ENCODE measurements around the gene FLOT2.
"Not testable (repeated sequence)": the region's sequence is repeated elsewhere in the genome, so short reads cannot be mapped to it uniquely, and the experiment has no call there.

The FLOT2 gene

DNA sequence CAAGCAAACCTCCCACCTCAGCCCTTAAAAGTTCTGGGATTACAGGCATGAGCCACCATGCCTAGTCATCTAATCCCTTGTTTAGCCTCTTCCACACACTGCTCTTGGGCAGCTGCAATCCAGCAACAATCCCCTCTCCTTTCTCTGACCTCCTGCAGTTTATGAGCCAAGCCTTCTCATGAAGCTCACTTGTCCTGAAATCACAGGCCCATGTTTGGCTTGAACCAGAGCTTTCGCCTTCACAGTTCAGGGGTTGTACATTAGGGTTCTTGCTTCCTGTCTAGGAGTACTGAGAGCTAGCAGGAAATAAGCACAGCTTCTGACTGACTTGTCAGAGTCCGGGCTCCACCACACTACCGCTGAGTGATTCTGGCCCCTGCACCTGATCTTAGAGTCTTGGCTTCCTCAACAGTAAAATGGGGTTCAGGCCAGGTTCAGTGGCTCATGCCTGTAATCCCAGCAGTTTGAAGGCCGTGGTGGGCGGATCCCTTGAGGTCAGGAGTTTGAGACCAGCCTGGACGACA lies 26.4 kb downstream of the FLOT2 start:
- DNase-seq = peak; percentile 11

GRCh38 chr17:28867276-28867675 lies 30.3 kb downstream of the FLOT2 start:
- DNase-seq = no peak

DNA sequence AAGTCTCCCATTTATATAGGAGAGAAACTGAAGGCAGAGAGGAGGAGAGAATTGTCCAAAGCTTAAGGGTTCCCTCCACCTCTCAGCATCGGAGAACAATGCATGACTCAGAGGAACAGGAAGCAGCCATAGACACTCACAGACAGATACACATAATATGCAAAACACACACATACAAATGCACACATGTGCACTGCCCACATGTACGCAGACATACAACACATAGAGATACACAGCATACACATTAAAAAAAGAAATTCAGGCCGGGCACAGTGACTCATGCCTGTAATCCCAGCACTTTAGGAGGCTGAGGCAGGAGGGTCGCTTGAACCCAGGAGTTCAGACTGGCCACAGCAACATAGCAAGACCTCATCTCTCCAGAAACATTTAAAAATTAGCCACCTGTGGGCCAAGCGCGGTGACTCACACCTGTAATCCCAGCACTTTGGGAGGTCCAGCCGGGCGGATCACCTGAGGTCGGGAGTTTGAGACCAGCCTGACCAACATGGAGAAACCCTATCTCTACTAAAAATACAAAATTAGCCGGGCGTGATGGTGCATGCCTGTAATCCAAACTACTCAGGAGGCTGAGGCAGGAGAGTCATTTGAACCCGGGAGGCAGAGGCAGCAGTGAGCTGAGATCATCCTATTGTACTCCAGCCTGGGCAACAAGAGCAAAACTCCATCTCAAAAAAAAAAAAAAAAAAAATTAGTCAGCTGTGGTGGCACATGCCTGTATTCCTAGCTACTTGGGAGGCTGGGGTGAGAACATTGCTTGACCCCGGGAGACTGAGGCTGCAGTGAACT lies 31.4 kb downstream of the FLOT2 start:
- no peak for DNase-seq

DNA sequence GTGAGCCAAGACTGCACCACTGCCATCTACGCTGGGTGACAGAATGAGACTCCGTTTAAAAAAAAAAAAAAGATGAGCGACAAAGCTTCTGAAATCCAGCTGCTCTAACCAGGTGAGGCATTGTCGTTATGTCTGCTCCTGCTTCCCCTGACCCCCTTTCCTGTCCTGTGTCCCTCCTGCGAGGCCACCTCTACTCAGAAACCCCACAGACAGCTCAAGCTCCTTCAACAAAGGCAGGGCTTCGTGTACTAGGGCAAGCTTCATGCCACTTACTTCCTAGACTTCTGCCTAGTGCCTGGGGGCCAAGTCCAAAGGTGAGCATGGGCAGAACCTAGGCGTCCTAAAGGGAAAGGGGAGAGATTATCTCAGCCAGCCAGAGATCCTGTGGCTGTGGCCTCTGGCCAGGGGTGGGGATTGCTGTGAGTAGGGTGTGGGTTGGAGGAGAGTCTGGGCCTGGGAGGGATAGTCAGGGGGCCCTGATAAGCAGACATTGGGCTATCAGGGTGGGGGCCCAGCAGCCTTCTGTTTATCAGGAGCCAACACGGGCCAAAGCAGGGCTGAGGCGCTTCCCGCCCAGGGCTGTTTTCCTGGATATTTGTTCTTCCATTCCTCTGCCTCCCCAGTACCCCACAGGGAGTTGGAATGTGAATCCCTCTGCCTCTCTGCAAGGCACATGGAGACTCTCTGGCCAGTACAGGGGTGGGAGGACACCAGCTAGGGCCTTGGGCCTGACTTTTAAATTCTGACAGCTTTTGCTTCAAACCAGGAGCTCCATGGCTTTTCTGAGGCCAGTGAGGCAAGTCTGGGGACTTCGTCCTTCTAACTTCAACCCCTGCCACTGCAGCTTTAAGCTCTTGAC lies 32.3 kb downstream of the FLOT2 start:
- DNase-seq = no peak

DNA sequence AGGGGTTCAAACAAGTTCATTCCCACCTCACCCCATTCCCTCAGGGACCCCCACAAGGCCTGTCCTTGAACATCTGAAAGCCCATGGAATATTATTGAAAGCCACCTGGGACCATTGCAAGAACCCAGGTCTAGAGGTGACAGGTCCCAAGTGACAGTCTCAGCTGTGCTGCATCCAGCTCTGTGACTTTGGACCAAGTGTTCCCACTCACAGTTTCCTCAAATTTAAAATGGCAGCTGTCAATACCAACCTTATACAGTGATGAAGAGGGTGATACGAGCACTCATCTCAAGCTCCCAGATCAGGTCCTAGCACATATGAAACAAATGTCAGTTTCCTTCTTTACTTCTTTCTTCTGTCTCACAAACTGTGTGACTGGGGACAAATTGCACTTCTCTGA lies 33.6 kb downstream of the FLOT2 start:
- no peak for DNase-seq

DNA sequence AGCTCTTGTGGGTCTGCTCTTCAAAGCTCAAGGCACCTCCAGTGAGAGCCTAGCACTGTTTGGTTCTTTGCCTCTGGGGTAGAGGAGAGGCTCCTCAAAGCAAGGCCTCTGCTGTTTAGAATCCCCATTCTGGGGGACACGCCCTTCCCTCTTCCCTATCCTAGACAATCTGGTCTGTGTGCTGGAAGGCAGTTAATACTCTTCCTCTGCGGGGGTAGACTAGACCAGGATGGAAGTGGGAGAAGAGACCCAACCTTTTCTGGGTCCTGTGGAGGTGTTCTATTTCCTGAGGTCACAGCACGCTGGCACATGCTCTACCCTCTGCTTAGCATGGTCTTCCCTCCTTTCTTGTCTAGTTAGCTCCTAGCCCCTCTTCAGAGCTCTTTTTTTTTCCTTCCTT lies 35.0 kb downstream of the FLOT2 start:
- no peak for DNase-seq

DNA sequence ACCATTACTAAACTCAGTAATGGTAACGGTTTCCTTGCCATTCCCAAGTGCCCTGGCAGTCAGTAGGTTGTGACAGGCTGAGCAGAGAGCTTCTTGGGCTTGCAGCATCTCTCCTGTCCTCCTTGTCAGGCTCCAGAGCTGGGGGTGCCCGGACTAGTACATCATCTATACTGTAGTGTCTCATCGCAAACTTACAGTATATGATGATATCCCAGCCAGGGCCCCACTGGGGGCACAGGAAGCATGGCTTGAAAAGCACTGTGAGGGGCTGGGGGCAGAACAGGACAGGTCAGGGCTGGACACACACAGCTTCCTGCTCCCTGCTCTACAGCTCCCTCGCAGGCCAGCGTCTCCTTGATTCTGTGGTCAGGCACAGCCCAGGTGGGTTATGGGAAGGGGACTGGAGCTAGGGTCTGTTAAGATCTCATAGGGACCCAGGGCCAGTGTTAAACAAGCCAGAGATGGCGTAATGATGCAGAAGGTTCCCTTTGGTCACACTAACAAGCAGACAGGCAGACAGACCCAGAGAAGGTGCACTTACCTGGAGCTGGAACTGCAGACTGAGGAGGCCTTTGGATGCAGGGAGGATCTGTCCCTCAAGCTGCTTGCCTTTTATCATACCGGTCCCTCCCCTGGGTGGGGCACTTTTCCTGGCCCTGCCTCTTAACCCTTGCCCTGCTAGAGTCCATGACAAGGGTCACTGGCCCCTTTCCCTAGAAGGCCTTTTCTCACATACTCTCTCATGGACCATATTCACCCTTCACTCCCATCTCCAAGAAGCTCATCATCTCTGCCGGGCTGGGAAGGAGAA lies 35.9 kb downstream of the FLOT2 start:
- DNase-seq = no peak

GRCh38 chr17:28860363-28860808 lies 37.1 kb downstream of the FLOT2 start:
- DNase-seq = no peak

DNA sequence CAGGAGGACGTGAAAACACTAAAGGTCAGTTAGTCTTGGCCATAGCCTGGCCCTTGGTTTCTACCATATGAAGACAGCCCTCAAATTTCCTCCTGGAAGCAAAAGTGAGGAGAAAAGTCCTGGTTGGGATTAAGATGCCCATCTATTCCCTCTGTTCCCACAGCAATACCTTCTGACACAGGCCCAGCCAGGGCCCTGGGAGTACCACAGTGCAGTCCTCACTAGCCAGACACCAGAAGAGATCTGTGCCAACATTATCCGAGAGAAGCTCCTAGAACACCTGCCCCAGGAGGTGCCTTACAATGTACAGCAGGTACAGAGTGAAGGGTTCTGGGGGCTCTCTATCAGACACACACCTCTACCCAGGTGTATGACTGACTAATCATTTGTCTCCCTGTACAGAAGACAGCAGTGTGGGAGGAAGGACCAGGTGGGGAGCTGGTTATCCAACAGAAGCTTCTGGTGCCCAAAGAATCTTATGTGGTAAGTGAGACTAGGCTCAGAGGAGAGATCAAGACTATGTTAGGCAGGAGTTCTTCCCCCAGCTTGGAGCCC lies 38.7 kb downstream of the FLOT2 start:
- DNase-seq = no peak

DNA sequence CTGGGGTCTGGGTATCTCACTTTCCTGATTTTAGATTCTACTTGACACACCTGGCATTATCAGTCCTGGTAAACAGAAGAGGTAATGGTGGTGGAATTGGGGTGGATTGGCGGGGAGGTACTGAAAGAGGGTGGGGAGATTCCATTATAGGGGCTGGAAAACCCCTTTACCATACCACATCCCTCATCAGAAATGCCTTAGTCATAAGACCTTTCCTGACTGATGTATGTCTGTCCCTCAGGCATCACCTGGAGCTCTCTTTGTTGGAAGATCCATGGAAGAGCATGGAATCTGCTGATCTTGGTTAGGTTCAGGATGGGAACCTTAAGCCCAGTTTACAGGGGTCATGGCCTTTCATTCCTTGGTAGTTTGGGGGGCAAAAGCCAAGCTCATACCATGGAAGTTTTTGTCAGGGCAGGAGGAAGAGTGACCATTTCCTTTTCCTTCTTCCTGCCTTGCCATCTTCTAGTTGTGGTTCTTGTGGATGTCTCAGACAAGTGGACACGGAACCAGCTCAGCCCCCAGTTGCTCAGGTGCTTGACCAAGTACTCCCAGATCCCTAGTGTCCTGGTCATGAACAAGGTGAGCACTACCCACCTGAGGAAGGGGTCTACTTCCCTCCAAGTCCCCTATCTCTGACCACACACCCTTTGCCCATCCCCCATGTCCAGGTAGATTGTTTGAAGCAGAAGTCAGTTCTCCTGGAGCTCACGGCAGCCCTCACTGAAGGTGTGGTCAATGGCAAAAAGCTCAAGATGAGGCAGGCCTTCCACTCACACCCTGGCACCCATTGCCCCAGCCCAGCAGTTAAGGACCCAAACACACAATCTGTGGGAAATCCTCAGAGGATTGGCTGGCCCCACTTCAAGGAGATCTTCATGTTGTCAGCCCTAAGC lies 39.4 kb downstream of the FLOT2 start:
- DNase-seq = no peak

DNA sequence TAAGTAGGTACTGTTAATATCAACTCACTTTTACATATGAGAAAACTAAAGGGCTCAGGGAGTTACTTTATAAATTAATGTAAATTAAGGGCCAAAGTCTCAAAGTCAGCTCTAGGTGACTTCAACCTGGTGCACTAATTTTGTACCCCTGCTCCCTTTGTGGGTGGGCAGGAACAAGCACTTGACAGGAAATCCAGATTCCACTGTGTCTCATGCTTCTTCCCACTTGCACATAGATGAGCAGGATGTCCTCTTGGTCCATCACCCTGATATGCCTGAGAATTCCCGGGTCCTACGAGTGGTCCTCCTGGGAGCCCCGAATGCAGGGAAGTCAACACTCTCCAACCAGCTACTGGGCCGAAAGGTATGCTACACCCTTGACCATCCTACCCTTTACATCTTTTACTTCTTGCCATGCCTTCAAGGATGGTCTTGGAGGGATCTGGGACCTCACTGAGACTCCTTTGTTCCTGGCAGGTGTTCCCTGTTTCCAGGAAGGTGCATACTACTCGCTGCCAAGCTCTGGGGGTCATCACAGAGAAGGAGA lies 41.4 kb downstream of the FLOT2 start:
- DNase-seq = no peak

- DNase-seq = no peak
Observed at GRCh38 chr17:28855336-28855679, 42.2 kb downstream of the FLOT2 start.

DNA sequence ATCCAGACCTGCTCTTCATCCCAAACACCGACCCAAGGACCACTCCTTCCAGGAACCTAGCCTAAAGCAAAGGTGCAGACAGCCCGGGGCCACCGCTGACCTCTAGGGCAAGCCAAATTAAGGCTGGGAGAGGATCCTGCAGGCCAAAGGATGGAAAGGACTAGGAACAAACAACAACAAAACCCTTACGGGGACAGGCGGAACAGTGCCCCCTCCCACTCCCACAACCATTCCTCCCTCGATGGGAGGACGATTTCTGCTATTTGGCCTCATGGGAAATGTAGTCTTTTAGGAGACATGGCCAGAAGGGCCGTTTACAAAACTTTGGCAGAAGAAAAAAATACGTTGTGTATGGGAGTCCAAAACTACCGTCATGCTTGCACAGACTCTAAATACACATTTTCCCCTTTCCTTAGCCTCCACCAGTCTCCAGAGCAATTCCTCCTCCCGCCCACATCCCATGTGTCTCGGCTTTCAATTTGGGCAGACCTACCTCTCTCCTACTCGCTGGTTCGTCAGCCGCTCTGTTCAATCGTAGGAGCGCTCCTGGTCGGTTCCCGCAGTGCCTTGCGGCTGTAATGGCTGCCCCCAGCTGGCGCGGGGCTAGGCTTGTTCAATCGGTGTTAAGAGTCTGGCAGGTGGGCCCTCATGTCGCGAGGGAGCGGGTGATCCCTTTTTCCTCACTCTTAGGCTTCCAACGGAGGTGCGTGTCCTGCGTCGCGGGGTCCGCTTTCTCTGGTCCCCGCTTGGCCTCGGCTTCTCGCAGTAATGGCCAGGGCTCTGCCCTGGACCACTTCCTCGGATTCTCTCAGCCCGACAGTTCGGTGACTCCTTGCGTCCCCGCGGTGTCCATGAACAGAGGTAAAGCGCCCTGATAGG lies 42.8 kb downstream of the FLOT2 start, which contains the start of gene ERAL1:
TSS of gene ERAL1 (plus strand) at position 560 of the 879 bp plus-strand sequence. CDS start at position 579, 19 bp downstream.
- DNase-seq = peak; percentile 89

- DNase-seq = no peak
Observed at GRCh38 chr17:28853295-28853694, 44.2 kb downstream of the FLOT2 start.

DNA sequence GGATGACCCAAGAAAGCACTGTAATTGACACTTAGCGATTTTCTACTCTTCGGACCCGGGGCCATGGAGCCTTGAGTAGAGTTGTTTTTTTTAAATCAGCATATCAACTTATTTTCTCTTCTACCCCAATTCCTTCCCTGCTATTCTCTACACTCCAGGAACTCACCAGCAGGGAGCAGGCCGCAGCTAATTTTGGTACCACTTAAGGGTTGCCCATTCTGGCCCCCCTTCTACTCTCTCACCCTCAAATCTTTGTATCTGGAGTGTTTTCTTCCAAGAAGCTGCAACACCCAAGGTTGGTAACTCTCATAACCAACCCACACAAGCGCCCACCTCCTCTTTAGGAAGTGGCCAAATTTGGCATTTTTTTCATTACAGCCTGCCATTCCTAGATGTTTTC lies 48.3 kb downstream of the FLOT2 start:
- DNase-seq = peak; percentile 18

GRCh38 chr17:28848667-28849066 lies 48.9 kb downstream of the FLOT2 start:
- peak; percentile 16 for DNase-seq

DNA sequence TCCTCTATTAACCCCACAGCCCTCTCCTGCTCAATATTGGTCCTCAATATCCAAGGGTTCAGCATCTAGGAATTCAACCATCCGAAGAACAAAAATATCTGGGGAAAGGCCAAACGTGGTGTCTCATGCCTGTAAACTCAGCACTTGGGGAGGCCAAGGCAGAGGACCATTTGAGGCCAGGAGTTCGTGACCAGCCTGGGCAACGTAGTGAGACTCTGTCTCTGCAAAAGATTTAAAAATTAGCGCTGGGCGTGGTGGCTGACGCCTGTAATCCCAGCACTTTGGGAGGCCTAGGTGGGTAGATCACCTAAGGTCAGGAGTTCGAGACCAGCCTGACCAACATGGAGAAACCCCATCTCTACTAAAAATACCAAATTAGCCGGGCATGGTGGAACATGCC lies 50.8 kb downstream of the FLOT2 start:
- not testable (repeated sequence) for DNase-seq

GRCh38 chr17:28846231-28846630 lies 51.3 kb downstream of the FLOT2 start:
- DNase-seq = no peak

GRCh38 chr17:28843816-28844148 lies 53.8 kb downstream of the FLOT2 start:
- no peak for DNase-seq

Measured in RPMI8226 (cell line).